HCT116 (cell line): Measurements from ENCODE around the gene ZC3H15. TPM values are rescaled to one million over a fixed set of nuclear protein-coding genes. Genes with fewer than 3 reads are reported as not detected.

Experiments
- ATAC-seq: fragments of 200-7000 bp; cut with Tn5 transposase; 2 replicates; pipeline ENCODE4 v1.9.1; 2020; ENCODE audit warnings: mild to moderate bottlenecking, moderate library complexity
- BruUV-seq: library from RNA; stranded (reverse); fragments of 400-500 nt; replicated peaks from 2 replicates; lab custom pipeline; 2021; lab: Mats Ljungman, UMichigan
- CTCF ChIA-PET: fragments of 300-600 bp; sonication (Branson Sonifier 250); formaldehyde crosslinking; loops from one replicate; lab custom pipeline; 2021; ENCODE audit warnings: antibody characterized with exemption; lab: Charles Lee
- POLR2A ChIA-PET: fragments of 300-600, 350-600 bp; sonication (Branson Sonifier 250); formaldehyde crosslinking; loops from one replicate; lab custom pipeline; 2021; ENCODE audit warnings: antibody characterized with exemption; lab: Charles Lee
- RAD21 ChIA-PET, 2 experiments: fragments of 300-600 bp; sonication (Branson Sonifier 250); formaldehyde crosslinking; loops; one replicate each; lab custom pipeline; 2023; ENCODE audit warnings: low total read pairs in 2 of 2; ENCODE audit not compliant: uncharacterized antibody in 2 of 2, unreplicated experiment in 2 of 2, low non-redundant PET in 1 of 2; lab: Charles Lee
- DNase-seq: peaks from one replicate; pipeline ENCODE4 v3.0.0-alpha.2; 2010; ENCODE audit warnings: low read depth, low spot score
- H2AFZ ChIP-seq: fragments of 200-600 bp; shearing (Covaris generic), sonication (generic); 2 replicates; pipeline ENCODE4 v1.6.1; 2017; ENCODE audit warnings: low read depth, mixed run types, mixed read lengths, antibody characterized with exemption, low read length; ENCODE audit not compliant: poor library complexity, severe bottlenecking
- H3K27ac ChIP-seq: 2 replicates; pipeline ENCODE4 v1.5.1; 2012; ENCODE audit warnings: low read depth, low read length
- H3K27me3 ChIP-seq: fragments of 200-600 bp; sonication (generic); 2 replicates; pipeline ENCODE4 v1.6.1; 2016; ENCODE audit warnings: mixed run types, low read length, mixed read lengths; ENCODE audit not compliant: insufficient read depth
- H3K36me3 ChIP-seq, 2 experiments: fragments of 200-500 bp in 1 of 2; fragments of 200-600 bp in 1 of 2; sonication (Bioruptor generic) in 1 of 2; sonication (generic) in 1 of 2; 2 replicates each; pipeline versions ENCODE4 v1.5.1 to v1.6.1; 2014 to 2016; ENCODE audit warnings: low read length in 2 of 2, inconsistent platforms in 1 of 2, mixed read lengths in 1 of 2, mixed run types in 1 of 2; ENCODE audit not compliant: insufficient read depth in 2 of 2, control insufficient read depth in 1 of 2
- H3K4me1 ChIP-seq, 2 experiments: fragments of 200-600 bp in 1 of 2; sonication (generic) in 1 of 2; 2 replicates each; pipeline versions ENCODE4 v1.5.1 to v1.6.1; 2012 to 2017; ENCODE audit warnings: low read length in 2 of 2, inconsistent platforms in 1 of 2, mild to moderate bottlenecking in 1 of 2, mixed read lengths in 1 of 2, mixed run types in 1 of 2, moderate library complexity in 1 of 2; ENCODE audit not compliant: insufficient read depth in 2 of 2, control insufficient read depth in 1 of 2
- H3K4me2 ChIP-seq: fragments of 200-600 bp; sonication (generic); 2 replicates; pipeline ENCODE4 v1.6.1; 2017; ENCODE audit warnings: mixed run types, low read length, mixed read lengths
- H3K4me3 ChIP-seq, 2 experiments: fragments of 200-600 bp in 1 of 2; sonication (generic) in 1 of 2; replicated peaks in 1 of 2; 2 replicates each; pipeline ENCODE4 v1.5.1; 2011 to 2016; ENCODE audit warnings: low read length in 2 of 2, control low read depth in 1 of 2, low read depth in 1 of 2, mild to moderate bottlenecking in 1 of 2, mixed read lengths in 1 of 2, mixed run types in 1 of 2
- H3K79me2 ChIP-seq: fragments of 200-600 bp; sonication (generic); 2 replicates; pipeline ENCODE4 v1.6.1; 2017; ENCODE audit warnings: mild to moderate bottlenecking, mixed run types, low read length, moderate library complexity, mixed read lengths; ENCODE audit not compliant: insufficient read depth
- H3K9ac ChIP-seq: fragments of 200-600 bp; sonication (generic); 2 replicates; pipeline ENCODE4 v1.6.1; 2016; ENCODE audit warnings: low read length, mixed read lengths
- H3K9me2 ChIP-seq: fragments of 200-600 bp; sonication (generic), shearing (Covaris generic); 2 replicates; pipeline ENCODE4 v1.6.1; 2017; ENCODE audit warnings: mixed run types, mild to moderate bottlenecking, moderate library complexity; ENCODE audit not compliant: insufficient read depth
- H3K9me3 ChIP-seq, 2 experiments: fragments of 200-500 bp in 1 of 2; fragments of 200-600 bp in 1 of 2; sonication (Bioruptor generic) in 1 of 2; sonication (generic) in 1 of 2; 2 replicates each; pipeline ENCODE4 v1.6.1; 2014 to 2017; ENCODE audit warnings: low read length in 2 of 2, mixed read lengths in 2 of 2, inconsistent platforms in 1 of 2, low read depth in 1 of 2, mild to moderate bottlenecking in 1 of 2, mixed run types in 1 of 2, moderate library complexity in 1 of 2; ENCODE audit not compliant: control insufficient read depth in 1 of 2, insufficient read depth in 1 of 2
- H4K20me1 ChIP-seq: fragments of 200-600 bp; sonication (generic), shearing (Covaris generic); 2 replicates; pipeline ENCODE4 v1.6.1; 2017; ENCODE audit warnings: mixed run types, mild to moderate bottlenecking, moderate library complexity; ENCODE audit not compliant: insufficient read depth
- EGR1 ChIP-seq: IDR thresholded peaks from 2 replicates; pipeline ENCODE4 v1.6.1; 2012; ENCODE audit warnings: low read depth
- POLR2A ChIP-seq: IDR thresholded peaks from 2 replicates; pipeline ENCODE4 v1.7.0; 2011; ENCODE audit warnings: borderline replicate concordance; ENCODE audit not compliant: insufficient read depth, insufficient read length; ENCODE audit errors: extremely low read depth
- SP1 ChIP-seq: IDR thresholded peaks from 2 replicates; pipeline ENCODE4 v1.6.1; 2012; ENCODE audit warnings: low read depth
- YY1 ChIP-seq: IDR thresholded peaks from 2 replicates; pipeline ENCODE4 v1.6.1; 2011; ENCODE audit warnings: low read length, low read depth, moderate library complexity, mild to moderate bottlenecking; ENCODE audit not compliant: insufficient replicate concordance; ENCODE audit errors: extremely low read depth
- ZFX ChIP-seq: fragments of 450-650 bp; IDR thresholded peaks from 2 replicates; pipeline ENCODE4 v1.6.1; 2017
- intact Hi-C: fragments of 100-400 bp; cut with micrococcal nuclease; formaldehyde crosslinking; loops from 2 replicates; pipeline ENCODE4 v1.10.0; 2022
- total RNA-seq: library from RNA; stranded (reverse); gene quantifications from one replicate; pipeline ENCODE4 v1.2.1, GENCODE V29; 2021; ENCODE audit not compliant: unreplicated experiment
- TF ChIP-seq, protein P1 (sequence below): IDR thresholded peaks from 2 replicates; pipeline ENCODE4 v1.6.1; 2012; ENCODE audit warnings: low read depth
- TF ChIP-seq, protein P2 (sequence below): IDR thresholded peaks from 2 replicates; pipeline ENCODE4 v1.6.1; 2012
- TF ChIP-seq, protein P3 (sequence below): IDR thresholded peaks from 2 replicates; pipeline ENCODE4 v1.6.1; 2011; ENCODE audit warnings: mild to moderate bottlenecking, low read length, moderate library complexity; ENCODE audit not compliant: insufficient replicate concordance; ENCODE audit errors: extremely low read depth

The ZC3H15 gene
- total RNA-seq, 1 experiment from 2014 or later: 75.2 TPM

DNA sequence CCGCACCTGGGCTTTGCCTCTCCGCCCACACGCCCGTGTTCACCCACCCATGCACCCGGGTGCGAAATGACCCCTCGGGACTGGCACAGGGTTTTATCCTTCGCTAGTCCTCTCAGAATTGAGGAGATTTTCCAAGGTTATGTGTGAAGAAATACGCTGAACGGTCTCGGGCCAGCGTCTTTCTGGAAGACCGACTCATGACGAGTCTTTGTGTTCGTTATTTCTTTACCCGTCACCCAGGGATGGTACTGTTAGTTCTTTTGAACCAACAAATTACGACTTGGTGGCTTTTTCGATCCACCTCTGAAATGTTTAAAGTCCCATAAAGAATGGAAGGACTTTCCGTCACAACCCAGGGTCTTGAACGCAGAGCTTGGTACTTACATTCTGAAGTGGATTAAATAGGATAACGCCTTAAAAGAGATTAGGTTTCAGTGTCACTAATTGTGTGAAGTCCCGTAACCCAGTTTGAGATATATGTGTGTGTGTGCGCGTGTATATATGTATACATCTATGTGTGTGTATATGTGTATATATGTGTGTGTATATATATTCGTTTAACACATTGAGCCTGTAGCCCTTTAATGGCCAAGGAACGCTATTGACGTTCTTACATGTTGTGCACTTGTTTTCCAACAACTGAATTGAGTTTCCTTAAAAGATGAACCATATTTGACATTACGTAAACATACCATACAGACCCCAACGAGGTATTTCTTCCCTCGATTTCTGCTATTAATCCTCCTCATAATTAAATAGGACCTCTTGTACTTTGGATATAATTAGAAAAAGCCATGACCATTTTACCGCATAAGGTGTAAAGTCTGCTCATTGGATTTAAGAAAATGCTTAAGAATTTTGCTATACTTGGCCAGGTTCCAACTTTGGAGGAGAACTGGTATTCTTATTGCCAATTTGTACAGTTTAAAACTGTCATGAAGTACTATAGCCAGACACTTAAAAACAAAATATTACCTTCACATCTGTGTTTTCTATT lies 889 bp downstream of the ZC3H15 start:
- no peaks in the 10 kb centered on the region; a peak in 1 of 4 replicates for H3K36me3 ChIP-seq
- peak overlapping the region; percentile 88 to 95 for H3K4me3 ChIP-seq
- H3K79me2 ChIP-seq: peaks cover 68% of the 10 kb centered on the region
- ATAC-seq: no peak
- ChIA-PET RAD21 (no interaction called here), POLR2A (interaction anchor here (1.0 kb wide), 1 partner anchor 8 kb away, joined by 5 read pairs; no protein-coding TSS in a partner anchor), CTCF (no interaction called here)
- peaks cover 4 to 14% of the 10 kb centered on the region in 2 experiments; a peak in 2 of 4 replicates for H3K4me1 ChIP-seq
- H3K9me2 ChIP-seq: no peaks in the 10 kb centered on the region
- H3K27me3 ChIP-seq: no peaks in the 10 kb centered on the region
- H3K9ac ChIP-seq: peak overlapping the region; percentile 96
- TF ChIP-seq POLR2A: no peak
- TF ChIP-seq, protein P1, sequence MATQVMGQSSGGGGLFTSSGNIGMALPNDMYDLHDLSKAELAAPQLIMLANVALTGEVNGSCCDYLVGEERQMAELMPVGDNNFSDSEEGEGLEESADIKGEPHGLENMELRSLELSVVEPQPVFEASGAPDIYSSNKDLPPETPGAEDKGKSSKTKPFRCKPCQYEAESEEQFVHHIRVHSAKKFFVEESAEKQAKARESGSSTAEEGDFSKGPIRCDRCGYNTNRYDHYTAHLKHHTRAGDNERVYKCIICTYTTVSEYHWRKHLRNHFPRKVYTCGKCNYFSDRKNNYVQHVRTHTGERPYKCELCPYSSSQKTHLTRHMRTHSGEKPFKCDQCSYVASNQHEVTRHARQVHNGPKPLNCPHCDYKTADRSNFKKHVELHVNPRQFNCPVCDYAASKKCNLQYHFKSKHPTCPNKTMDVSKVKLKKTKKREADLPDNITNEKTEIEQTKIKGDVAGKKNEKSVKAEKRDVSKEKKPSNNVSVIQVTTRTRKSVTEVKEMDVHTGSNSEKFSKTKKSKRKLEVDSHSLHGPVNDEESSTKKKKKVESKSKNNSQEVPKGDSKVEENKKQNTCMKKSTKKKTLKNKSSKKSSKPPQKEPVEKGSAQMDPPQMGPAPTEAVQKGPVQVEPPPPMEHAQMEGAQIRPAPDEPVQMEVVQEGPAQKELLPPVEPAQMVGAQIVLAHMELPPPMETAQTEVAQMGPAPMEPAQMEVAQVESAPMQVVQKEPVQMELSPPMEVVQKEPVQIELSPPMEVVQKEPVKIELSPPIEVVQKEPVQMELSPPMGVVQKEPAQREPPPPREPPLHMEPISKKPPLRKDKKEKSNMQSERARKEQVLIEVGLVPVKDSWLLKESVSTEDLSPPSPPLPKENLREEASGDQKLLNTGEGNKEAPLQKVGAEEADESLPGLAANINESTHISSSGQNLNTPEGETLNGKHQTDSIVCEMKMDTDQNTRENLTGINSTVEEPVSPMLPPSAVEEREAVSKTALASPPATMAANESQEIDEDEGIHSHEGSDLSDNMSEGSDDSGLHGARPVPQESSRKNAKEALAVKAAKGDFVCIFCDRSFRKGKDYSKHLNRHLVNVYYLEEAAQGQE: no peak
- no peak for TF ChIP-seq YY1
- TF ChIP-seq EGR1: no peak; the same call in 1 of the 2 replicates
- TF ChIP-seq, protein P2, sequence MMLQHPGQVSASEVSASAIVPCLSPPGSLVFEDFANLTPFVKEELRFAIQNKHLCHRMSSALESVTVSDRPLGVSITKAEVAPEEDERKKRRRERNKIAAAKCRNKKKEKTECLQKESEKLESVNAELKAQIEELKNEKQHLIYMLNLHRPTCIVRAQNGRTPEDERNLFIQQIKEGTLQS: no peak
- TF ChIP-seq ZFX: no peak
- TF ChIP-seq, protein P3, sequence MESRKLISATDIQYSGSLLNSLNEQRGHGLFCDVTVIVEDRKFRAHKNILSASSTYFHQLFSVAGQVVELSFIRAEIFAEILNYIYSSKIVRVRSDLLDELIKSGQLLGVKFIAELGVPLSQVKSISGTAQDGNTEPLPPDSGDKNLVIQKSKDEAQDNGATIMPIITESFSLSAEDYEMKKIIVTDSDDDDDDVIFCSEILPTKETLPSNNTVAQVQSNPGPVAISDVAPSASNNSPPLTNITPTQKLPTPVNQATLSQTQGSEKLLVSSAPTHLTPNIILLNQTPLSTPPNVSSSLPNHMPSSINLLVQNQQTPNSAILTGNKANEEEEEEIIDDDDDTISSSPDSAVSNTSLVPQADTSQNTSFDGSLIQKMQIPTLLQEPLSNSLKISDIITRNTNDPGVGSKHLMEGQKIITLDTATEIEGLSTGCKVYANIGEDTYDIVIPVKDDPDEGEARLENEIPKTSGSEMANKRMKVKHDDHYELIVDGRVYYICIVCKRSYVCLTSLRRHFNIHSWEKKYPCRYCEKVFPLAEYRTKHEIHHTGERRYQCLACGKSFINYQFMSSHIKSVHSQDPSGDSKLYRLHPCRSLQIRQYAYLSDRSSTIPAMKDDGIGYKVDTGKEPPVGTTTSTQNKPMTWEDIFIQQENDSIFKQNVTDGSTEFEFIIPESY: no peak
- no peak for TF ChIP-seq SP1
- H3K4me2 ChIP-seq: peak overlapping the region; percentile 80
- BruUV-seq: TSS peak; percentile 38
- no peaks in the 10 kb centered on the region for H3K9me3 ChIP-seq
- no peak overlapping the region for H2AFZ ChIP-seq
- H3K27ac ChIP-seq: peak overlapping the region; percentile 74
- no peak for DNase-seq
- peaks cover 40% of the 10 kb centered on the region for H4K20me1 ChIP-seq
- intact Hi-C loops: no loop called here
